Fibroblast of lung (primary cell): ENCODE measurements around the gene TRERF1. TPM values are rescaled to one million over a fixed set of nuclear protein-coding genes. Genes with fewer than 3 reads are reported as not detected.

Experiments
- DNase-seq, 2 donors: peaks; one replicate each; pipeline versions ENCODE4 v3.0.0 to v3.0.0-alpha.2; 2010; ENCODE audit warnings: low read depth in 2 of 2
- H2AFZ ChIP-seq: 2 replicates; pipeline ENCODE4 v1.5.1; 2012; ENCODE audit warnings: low read length, control low read depth, inconsistent platforms
- H3K27ac ChIP-seq: 2 replicates; pipeline ENCODE4 v1.5.1; 2011; ENCODE audit warnings: low read length, control low read depth; ENCODE audit not compliant: insufficient read depth
- H3K27me3 ChIP-seq: 2 replicates; pipeline ENCODE4 v1.5.1; 2011; ENCODE audit warnings: mild to moderate bottlenecking, low read length; ENCODE audit not compliant: control insufficient read depth, insufficient read depth
- H3K36me3 ChIP-seq: 2 replicates; pipeline ENCODE4 v1.5.1; 2011; ENCODE audit warnings: low read length; ENCODE audit not compliant: control insufficient read depth, insufficient read depth
- H3K4me1 ChIP-seq: 2 replicates; pipeline ENCODE4 v1.5.1; 2011; ENCODE audit warnings: low read length; ENCODE audit not compliant: control insufficient read depth, insufficient read depth; ENCODE audit errors: extremely low read depth
- H3K4me2 ChIP-seq: 2 replicates; pipeline ENCODE4 v1.5.1; 2011; ENCODE audit warnings: low read length, control low read depth; ENCODE audit not compliant: insufficient read depth; ENCODE audit errors: extremely low read depth
- H3K4me3 ChIP-seq, 4 experiments: fragments of 200-600 bp in 1 of 4; sonication (generic) in 1 of 4; replicated peaks in 1 of 4; 2 replicates each; pipeline ENCODE4 v1.5.1; 2011 to 2016; ENCODE audit warnings: low read length in 4 of 4, low read depth in 3 of 4, mild to moderate bottlenecking in 3 of 4, control low read depth in 2 of 4, inconsistent platforms in 1 of 4, mixed read lengths in 1 of 4; ENCODE audit not compliant: insufficient read depth in 1 of 4; ENCODE audit errors: control extremely low read depth in 1 of 4
- H3K79me2 ChIP-seq: 2 replicates; pipeline ENCODE4 v1.5.1; 2012; ENCODE audit warnings: mild to moderate bottlenecking, low read length, inconsistent platforms; ENCODE audit not compliant: control insufficient read depth, insufficient read depth
- H3K9ac ChIP-seq: 2 replicates; pipeline ENCODE4 v1.5.1; 2011; ENCODE audit warnings: mild to moderate bottlenecking, low read length, control low read depth; ENCODE audit not compliant: insufficient read depth
- H3K9me3 ChIP-seq: 2 replicates; pipeline ENCODE4 v1.5.1; 2012; ENCODE audit warnings: low read depth, low read length; ENCODE audit not compliant: control insufficient read depth, insufficient read depth
- H4K20me1 ChIP-seq: 2 replicates; pipeline ENCODE4 v1.5.1; 2011; ENCODE audit warnings: low read length; ENCODE audit not compliant: control insufficient read depth, insufficient read depth; ENCODE audit errors: extremely low read depth
- CTCF ChIP-seq, 2 donors: IDR thresholded peaks in 1 of 2; conservative IDR thresholded peaks in 1 of 2; 1 replicate in 1 of 2; 2 replicates in 1 of 2; pipeline ENCODE4 v1.5.1; 2011 to 2012; ENCODE audit warnings: low read length in 2 of 2, control low read depth in 1 of 2, inconsistent platforms in 1 of 2, low read depth in 1 of 2, mild to moderate bottlenecking in 1 of 2
- EZH2 ChIP-seq: IDR thresholded peaks from 2 replicates; pipeline ENCODE4 v1.5.1; 2012; ENCODE audit warnings: low read length, control low read depth, mild to moderate bottlenecking; ENCODE audit errors: missing control alignments
- polyA plus RNA-seq, 2 donors: library from polyadenylated mRNA; depleted of rRNA in 1 of 2; stranded (reverse) in 1 of 2; unstranded in 1 of 2; fragments of >200 nt; gene quantifications; 2 replicates each; pipeline ENCODE4 v1.2.1, GENCODE V29; 2011 to 2012; ENCODE audit warnings: missing spikeins in 1 of 2
- total RNA-seq: library from RNA; depleted of rRNA; stranded (reverse); fragments of >200 nt; gene quantifications from 2 replicates; pipeline ENCODE4 v1.2.1, GENCODE V29; 2014

TRERF1 gene
- total and polyA plus RNA-seq, 2 donors (not counting 1 experiment from before 2014, with no cell fraction given): 6.3 to 8.3 TPM

- no peaks in the 10 kb centered on the region for H3K9me3 ChIP-seq
- no peak overlapping the region for H2AFZ ChIP-seq
- no peak for DNase-seq
- H3K9ac ChIP-seq: no peak overlapping the region
- H3K4me2 ChIP-seq: no peak overlapping the region
- no peak for TF ChIP-seq CTCF (conservative IDR thresholded peaks at IDR 0.05 in 1 of 2, IDR thresholded peaks at IDR 0.05 in 1 of 2; ENCODE audit: low read depth in 1 of 2, low read length in 2 of 2)
- no peak for TF ChIP-seq EZH2
- no peaks in the 10 kb centered on the region for H3K36me3 ChIP-seq
- H3K27ac ChIP-seq: no peak overlapping the region
- H3K4me3 ChIP-seq: no peak overlapping the region
- no peaks in the 10 kb centered on the region for H4K20me1 ChIP-seq
- no peaks in the 10 kb centered on the region for H3K4me1 ChIP-seq
- H3K79me2 ChIP-seq: peaks cover 22% of the 10 kb centered on the region
- H3K27me3 ChIP-seq: no peaks in the 10 kb centered on the region
Observed at GRCh38 chr6:42322676-42323075, 129.1 kb downstream of the TRERF1 start.

GRCh38 chr6:42321976-42322375 is 129.8 kb downstream of the TRERF1 start:
- H3K9me3 ChIP-seq: no peaks in the 10 kb centered on the region
- no peak overlapping the region for H3K4me2 ChIP-seq
- H4K20me1 ChIP-seq: no peaks in the 10 kb centered on the region
- TF ChIP-seq CTCF (conservative IDR thresholded peaks at IDR 0.05 in 1 of 2, IDR thresholded peaks at IDR 0.05 in 1 of 2; ENCODE audit: low read depth in 1 of 2, low read length in 2 of 2): no peak
- no peak overlapping the region for H2AFZ ChIP-seq
- H3K36me3 ChIP-seq: no peaks in the 10 kb centered on the region
- no peak overlapping the region for H3K9ac ChIP-seq
- no peak overlapping the region for H3K27ac ChIP-seq
- H3K4me3 ChIP-seq: no peak overlapping the region
- H3K4me1 ChIP-seq: peaks cover under 1% of the 10 kb centered on the region
- DNase-seq: no peak
- H3K79me2 ChIP-seq: peaks cover 22% of the 10 kb centered on the region
- no peaks in the 10 kb centered on the region for H3K27me3 ChIP-seq

DNA sequence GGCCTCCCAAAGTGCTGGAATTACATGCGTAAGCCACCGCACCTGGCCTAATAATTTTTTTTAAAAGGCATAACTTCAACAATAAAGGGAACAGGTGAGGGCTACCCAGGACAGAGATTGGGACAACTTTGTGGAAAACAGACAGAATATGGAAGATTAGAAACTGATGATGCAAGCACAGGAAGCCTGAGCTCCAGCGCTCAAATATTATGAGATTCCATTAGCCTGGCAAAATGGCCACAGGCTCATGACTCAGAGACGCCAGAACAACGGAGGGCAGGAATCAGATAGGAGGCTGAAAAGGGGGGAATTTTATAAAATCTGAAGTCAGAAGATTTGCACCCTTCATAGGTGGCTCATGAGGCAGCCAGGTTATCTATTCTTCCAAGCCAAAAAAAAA is 131.0 kb downstream of the TRERF1 start:
- TF ChIP-seq CTCF (conservative IDR thresholded peaks at IDR 0.05 in 1 of 2, IDR thresholded peaks at IDR 0.05 in 1 of 2; ENCODE audit: low read depth in 1 of 2, low read length in 2 of 2): no peak
- TF ChIP-seq EZH2: no peak
- no peaks in the 10 kb centered on the region for H3K36me3 ChIP-seq
- no peaks in the 10 kb centered on the region for H3K27me3 ChIP-seq
- no peak overlapping the region for H3K4me3 ChIP-seq
- no peak overlapping the region for H3K27ac ChIP-seq
- no peak overlapping the region for H2AFZ ChIP-seq
- H4K20me1 ChIP-seq: no peaks in the 10 kb centered on the region
- DNase-seq: peak; percentile 11 to 53
- H3K4me1 ChIP-seq: peaks cover 11% of the 10 kb centered on the region
- H3K79me2 ChIP-seq: peaks cover 22% of the 10 kb centered on the region
- H3K9ac ChIP-seq: no peak overlapping the region
- no peak overlapping the region for H3K4me2 ChIP-seq
- no peaks in the 10 kb centered on the region for H3K9me3 ChIP-seq
